Mesothelial cell of epicardium (in vitro differentiated cells): ENCODE measurements around the gene TNKS1BP1. TPM values are rescaled to one million over a fixed set of nuclear protein-coding genes. Genes with fewer than 3 reads are reported as not detected.
"Not testable (repeated sequence)": the region's sequence is repeated elsewhere in the genome, so short reads cannot be mapped to it uniquely, and the experiment has no call there.

ENCODE experiments used
- DNase-seq, 2 experiments: peaks; one replicate each; pipeline ENCODE4 v3.0.0; 2021; ENCODE audit warnings: low spot score in 2 of 2; ENCODE audit not compliant: unreplicated experiment in 2 of 2
- H3K27ac Mint-ChIP-seq: 2 replicates; pipeline ENCODE4 v1.8.0; 2021; ENCODE audit warnings: mixed read lengths
- H3K27me3 Mint-ChIP-seq: 2 replicates; pipeline ENCODE4 v1.8.0; 2021; ENCODE audit warnings: low read depth, mixed read lengths
- H3K36me3 Mint-ChIP-seq: 2 replicates; pipeline ENCODE4 v1.8.0; 2021; ENCODE audit warnings: mixed read lengths
- H3K4me1 Mint-ChIP-seq: 2 replicates; pipeline ENCODE4 v1.8.0; 2021; ENCODE audit warnings: mixed read lengths
- H3K4me3 Mint-ChIP-seq: 2 replicates; pipeline ENCODE4 v1.8.0; 2021; ENCODE audit warnings: mild to moderate bottlenecking, moderate library complexity, mixed read lengths
- H3K9me3 Mint-ChIP-seq: 2 replicates; pipeline ENCODE4 v1.8.0; 2021; ENCODE audit warnings: mixed read lengths
- CTCF ChIP-seq: fragments of 200-600 bp; sonication (generic); IDR thresholded peaks from one replicate; pipeline ENCODE4 v1.5.0; 2021; ENCODE audit warnings: antibody characterized with exemption; ENCODE audit not compliant: unreplicated experiment
- total RNA-seq: library from RNA; stranded (reverse); gene quantifications from 3 replicates; pipeline ENCODE4 v1.2.1, GENCODE V29; 2021

The TNKS1BP1 gene
- total RNA-seq, 1 donor from 2014 or later = 216 TPM

- no peak for TF ChIP-seq CTCF
- DNase-seq = no peak
- Mint-ChIP-seq H3K27ac (no peak overlapping the region), H3K9me3 (peaks cover 11% of the 10 kb centered on the region), H3K27me3 (no peaks in the 10 kb centered on the region), H3K4me1 (peaks cover 27% of the 10 kb centered on the region), H3K36me3 (peaks cover 59% of the 10 kb centered on the region), H3K4me3 (no peak overlapping the region)
Observed at GRCh38 chr11:57302489-57302888, 22.3 kb downstream of the TNKS1BP1 start.

GRCh38 chr11:57301711-57302423 is 22.9 kb downstream of the TNKS1BP1 start:
- Mint-ChIP-seq H3K9me3 (peaks cover 13% of the 10 kb centered on the region), H3K27me3 (no peaks in the 10 kb centered on the region), H3K27ac (no peak overlapping the region), H3K36me3 (peaks cover 62% of the 10 kb centered on the region), H3K4me1 (peaks cover 21% of the 10 kb centered on the region), H3K4me3 (no peak overlapping the region)
- no peak for TF ChIP-seq CTCF
- no peak for DNase-seq

GRCh38 chr11:57300785-57301184 is 24.0 kb downstream of the TNKS1BP1 start:
- peaks cover 66% of the 10 kb centered on the region for H3K36me3 Mint-ChIP-seq
- H3K27me3 Mint-ChIP-seq = no peaks in the 10 kb centered on the region
- no peak for DNase-seq

GRCh38 chr11:57299150-57299737 is 25.5 kb downstream of the TNKS1BP1 start:
- no peak overlapping the region for H3K27ac Mint-ChIP-seq
- H3K27me3 Mint-ChIP-seq = no peaks in the 10 kb centered on the region
- peaks cover 21% of the 10 kb centered on the region for H3K4me1 Mint-ChIP-seq
- no peak for DNase-seq
- H3K4me3 Mint-ChIP-seq = no peak overlapping the region
- no peak for TF ChIP-seq CTCF
- peaks cover 66% of the 10 kb centered on the region for H3K36me3 Mint-ChIP-seq
- peaks cover 18% of the 10 kb centered on the region for H3K9me3 Mint-ChIP-seq

More at GRCh38 chr11:57300785-57301184, 24.0 kb downstream of the TNKS1BP1 start:
- Mint-ChIP-seq H3K4me1 (peaks cover 20% of the 10 kb centered on the region), H3K27ac (no peak overlapping the region), H3K4me3 (no peak overlapping the region), H3K9me3 (peaks cover 18% of the 10 kb centered on the region)
- no peak for TF ChIP-seq CTCF

- Mint-ChIP-seq H3K9me3 (peaks cover 18% of the 10 kb centered on the region), H3K27me3 (no peaks in the 10 kb centered on the region), H3K4me1 (peaks cover 22% of the 10 kb centered on the region), H3K36me3 (peaks cover 58% of the 10 kb centered on the region), H3K4me3 (no peak overlapping the region), H3K27ac (no peak overlapping the region)
- no peak for DNase-seq
- TF ChIP-seq CTCF = no peak
Observed at GRCh38 chr11:57297221-57297620, 27.5 kb downstream of the TNKS1BP1 start.

GRCh38 chr11:57296205-57296604 is 28.5 kb downstream of the TNKS1BP1 start:
- H3K36me3 Mint-ChIP-seq = peaks cover 47% of the 10 kb centered on the region
- not testable (repeated sequence) for H3K27ac Mint-ChIP-seq

More at GRCh38 chr11:57296205-57296604, 28.5 kb downstream of the TNKS1BP1 start:
- Mint-ChIP-seq H3K9me3 (peaks cover 18% of the 10 kb centered on the region), H3K4me1 (peaks cover 25% of the 10 kb centered on the region)
- not testable (repeated sequence) for H3K27me3 Mint-ChIP-seq, H3K4me3 Mint-ChIP-seq, DNase-seq
